GM21526 (cell line): ENCODE measurements around the gene CCDC102B.

ENCODE experiments used
- ATAC-seq: cut with Tn5 transposase; IDR thresholded peaks from one replicate; pipeline ENCODE4 v1.9.1; 2021; ENCODE audit warnings: moderate library complexity; ENCODE audit not compliant: unreplicated experiment, low FRiP score

Gene CCDC102B

GRCh38 chr18:69044215-69044614 lies 246.3 kb downstream of the CCDC102B start:
- no peak for ATAC-seq

GRCh38 chr18:69064063-69064462 lies 266.2 kb downstream of the CCDC102B start:
- no peak for ATAC-seq

- ATAC-seq: no peak
Measured at GRCh38 chr18:69067048-69067447, 269.2 kb downstream of the CCDC102B start.

GRCh38 chr18:69071680-69072079 lies 273.8 kb downstream of the CCDC102B start:
- ATAC-seq: no peak

GRCh38 chr18:69081846-69082245 lies 284.0 kb downstream of the CCDC102B start:
- ATAC-seq: no peak

GRCh38 chr18:69082499-69082898 lies 284.6 kb downstream of the CCDC102B start:
- no peak for ATAC-seq

- no peak for ATAC-seq
Measured at GRCh38 chr18:69085951-69086350, 288.1 kb downstream of the CCDC102B start.

- ATAC-seq: no peak
Measured at GRCh38 chr18:69088973-69089372, 291.1 kb downstream of the CCDC102B start.

- no peak for ATAC-seq
Measured at GRCh38 chr18:69097349-69097748, 299.5 kb downstream of the CCDC102B start.

- ATAC-seq: no peak
Measured at GRCh38 chr18:69102959-69103358, 305.1 kb downstream of the CCDC102B start.
